Measurements from ENCODE around the gene PYGO2.
A peak's percentile ranks its signal among the peaks of the same experiment; 100 is the strongest.

The PYGO2 gene

DNA sequence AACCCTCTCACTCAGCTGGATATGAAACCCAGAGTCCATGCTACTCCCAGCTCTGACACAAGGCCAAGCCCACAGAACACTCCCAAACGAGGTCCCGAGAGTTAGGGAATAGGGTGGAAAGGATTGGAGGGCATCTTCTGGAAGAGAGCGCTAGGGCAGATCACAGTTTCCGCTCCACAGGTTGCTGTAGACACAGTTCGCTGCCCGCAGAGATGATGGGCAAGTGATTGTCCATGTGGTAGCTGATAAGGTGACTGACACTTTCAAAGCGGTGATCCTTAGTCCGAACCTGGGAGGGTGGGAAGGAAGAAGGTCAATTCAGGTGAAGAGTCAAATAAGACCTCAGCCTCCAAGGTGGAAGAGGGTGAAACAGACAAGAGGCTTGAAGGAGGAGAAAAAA lies 2.1 kb upstream of the PYGO2 start:
- no peak for DNase-seq

DNA sequence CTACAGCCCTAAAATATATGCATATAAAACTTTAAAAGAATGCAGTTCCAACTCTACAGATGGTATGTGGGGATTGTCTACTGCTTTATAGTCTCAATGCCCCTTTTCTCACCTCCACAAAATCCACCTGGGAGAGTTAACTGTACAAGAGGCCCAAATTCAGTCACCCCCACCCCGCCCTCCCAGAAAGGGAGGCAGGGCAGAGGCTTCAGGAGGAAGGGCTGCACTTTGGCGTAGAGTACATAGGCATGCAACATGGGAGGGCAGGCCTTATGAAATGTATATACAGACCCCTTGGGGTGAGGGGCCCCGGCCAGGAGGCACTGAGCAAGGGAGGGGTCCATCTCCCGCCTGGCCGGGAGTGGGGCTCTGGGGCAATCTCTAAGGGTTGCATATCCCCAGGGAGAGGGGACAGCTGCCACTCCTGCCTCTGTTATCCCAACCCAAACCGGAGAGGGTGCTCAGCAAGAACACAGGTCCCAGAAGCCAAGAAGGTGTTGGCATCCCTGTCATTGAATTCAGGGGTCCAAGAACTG lies 1.3 kb upstream of the PYGO2 start:
- DNase-seq: no peak

DNA sequence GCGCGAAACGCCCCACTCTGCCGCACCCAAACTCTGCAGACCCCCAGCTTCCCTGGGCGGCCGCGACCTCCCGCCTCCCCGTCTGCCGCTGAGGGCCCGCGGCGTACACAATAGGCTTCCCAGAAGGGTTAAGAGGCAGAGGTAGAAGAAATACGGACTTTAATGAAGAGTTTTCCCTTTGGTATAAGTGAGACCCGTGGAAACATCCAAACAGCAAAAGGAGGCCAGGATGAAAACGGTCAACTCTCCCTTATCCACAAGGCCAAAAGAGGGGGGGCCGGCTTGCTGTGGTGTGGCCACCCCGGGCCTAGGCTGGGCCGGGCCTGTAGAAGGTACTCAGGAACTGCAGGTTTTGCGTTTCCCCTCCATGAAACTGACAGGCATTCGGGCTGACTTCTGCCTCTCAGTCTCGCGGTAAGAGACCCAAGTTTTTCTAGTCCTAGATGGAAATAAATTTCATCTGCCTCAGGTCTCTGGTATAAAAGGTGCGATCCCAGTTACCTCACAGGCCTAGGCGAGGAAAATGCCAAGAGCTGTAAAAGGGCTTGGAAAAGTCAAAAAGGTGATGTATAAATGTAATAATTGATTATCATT lies 671 bp upstream of the PYGO2 start:
- peak in 7 of 51 donors; percentile 11 to 74 (median 51) for DNase-seq

DNA sequence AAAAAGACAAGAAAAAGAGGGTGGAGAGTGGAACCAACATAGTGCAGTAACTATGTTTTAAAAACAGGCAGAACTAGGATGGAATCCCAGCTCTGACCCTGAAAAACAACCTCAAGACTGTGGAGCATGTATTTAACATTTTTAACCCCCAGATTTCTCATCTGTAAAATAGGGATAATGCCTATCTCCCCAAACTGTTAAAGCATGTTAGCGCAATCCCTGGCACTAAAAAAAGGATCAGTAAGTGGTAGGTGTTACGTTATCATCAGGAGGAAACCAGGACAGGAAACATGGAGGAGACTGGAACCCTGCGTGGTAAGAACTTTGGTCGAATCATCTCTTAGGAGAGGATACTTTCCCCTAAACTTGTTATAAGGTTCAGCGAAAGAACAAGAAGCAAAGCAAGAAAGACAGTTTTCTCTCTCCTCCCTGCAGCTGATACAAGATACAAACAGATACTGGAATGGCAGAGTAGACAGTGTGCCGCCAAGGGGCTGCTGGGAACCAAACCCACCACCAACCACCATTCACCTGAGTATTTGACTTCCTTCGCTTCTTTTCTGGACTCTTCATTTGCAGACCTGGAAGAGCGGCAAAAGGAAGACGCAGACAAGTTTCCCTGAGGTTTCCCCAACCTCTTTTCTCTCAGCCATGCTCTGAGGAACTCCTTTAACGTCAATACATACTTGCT lies 991 bp downstream of the PYGO2 start:
- no peak for DNase-seq

DNA sequence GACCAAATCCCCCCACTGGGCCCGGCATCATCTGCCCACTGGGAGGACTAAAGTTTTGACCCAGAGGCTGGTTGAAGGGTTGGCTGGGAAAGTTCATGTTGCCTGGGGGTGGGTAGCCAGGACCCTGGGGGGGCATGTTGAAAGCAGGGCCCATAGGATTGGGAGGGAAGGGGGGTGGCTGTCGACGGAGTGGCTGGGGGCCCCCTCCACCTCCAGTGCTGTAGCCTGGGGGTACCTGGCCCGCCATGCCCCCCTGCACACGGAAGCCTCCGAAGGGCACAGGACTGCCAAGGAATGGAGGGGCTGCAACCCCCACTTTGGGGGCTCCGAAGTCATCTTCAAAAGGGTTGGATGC lies 2.2 kb downstream of the PYGO2 start:
- no peak for DNase-seq

DNA sequence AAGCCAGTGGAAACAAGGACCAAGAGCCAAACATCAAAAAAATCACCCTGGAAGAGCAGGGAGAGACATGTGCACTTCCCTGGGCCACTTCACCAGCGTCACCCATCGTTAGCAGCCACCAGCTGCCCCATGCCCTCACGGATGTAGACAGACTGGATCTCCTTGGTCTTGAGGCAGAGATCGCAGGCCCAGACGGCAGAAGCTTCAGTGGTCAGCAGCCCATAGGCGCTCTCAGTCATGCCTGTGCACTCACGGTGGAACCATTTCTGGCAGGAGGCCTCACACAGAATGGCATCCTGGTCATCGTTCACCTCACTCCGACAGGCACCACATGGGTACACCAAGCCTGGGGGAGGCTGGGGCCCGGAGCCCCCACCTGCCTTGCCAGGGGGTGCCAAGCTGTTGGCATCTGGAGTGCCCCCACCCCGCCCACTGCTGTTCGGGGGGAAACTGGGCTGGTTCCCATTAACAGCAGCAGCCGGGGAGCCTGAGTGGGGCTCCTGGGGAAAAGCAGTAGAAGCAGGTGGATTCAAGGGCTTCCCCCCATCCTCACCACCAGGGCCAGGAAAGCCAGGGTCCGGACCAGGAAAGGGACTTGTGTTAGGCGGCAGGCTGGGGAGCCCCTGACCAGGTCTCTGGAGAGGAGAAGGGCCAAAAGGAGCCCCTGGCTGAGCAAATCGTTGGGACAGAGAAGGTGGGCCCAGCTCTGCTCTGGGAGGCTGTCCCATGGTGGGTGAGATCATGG lies 2.7 kb downstream of the PYGO2 start:
- DNase-seq: no peak

DNA sequence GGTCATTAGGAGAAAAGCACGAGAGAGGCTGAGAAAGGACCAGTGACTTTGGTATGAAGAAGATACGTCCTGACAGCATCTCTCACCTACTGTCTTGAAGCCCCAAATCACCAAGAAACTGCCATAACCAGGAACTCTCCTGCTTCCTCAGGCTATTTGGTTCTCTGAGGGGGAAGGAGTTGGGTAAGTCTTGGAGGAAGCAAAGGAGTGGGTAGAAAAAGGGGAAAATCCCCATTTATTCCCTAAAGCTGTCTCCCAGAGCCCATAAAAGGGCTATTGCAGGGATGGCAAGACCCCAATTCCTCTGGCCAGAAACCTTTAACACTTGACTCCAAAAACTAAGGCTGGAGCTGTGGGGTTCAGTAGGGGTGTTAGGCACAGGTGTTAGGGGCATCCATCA lies 3.5 kb downstream of the PYGO2 start:
- DNase-seq: no peak

DNA sequence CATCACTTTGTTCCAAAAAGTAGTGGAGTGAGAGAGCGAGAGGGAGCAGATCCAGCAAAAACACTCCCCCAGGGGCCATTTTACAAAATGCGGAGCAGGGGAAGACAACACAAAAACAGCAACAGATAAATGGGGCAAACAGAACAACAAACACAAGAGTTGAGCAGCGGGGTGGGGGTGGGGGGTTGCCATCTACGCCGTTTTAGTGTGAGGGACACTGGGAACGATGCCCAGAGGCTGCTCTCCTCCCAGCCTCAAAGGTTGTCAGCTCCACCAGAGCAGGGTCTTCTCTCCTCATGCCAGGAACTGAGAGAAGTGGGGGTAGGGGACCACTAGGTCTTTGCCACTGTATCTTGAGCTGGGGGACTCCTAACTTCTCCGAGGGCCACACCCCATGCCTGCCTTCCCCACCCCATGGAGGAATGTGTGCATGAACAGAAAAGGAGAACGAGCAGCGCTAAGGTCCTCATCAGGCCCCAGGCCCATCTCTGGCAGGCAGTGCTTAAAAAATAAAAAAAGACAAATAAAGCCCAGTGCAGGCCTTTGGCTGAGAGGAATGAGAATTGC lies 4.4 kb downstream of the PYGO2 start:
- peak in 7 of 51 donors; percentile 17 to 40 (median 29) for DNase-seq

DNA sequence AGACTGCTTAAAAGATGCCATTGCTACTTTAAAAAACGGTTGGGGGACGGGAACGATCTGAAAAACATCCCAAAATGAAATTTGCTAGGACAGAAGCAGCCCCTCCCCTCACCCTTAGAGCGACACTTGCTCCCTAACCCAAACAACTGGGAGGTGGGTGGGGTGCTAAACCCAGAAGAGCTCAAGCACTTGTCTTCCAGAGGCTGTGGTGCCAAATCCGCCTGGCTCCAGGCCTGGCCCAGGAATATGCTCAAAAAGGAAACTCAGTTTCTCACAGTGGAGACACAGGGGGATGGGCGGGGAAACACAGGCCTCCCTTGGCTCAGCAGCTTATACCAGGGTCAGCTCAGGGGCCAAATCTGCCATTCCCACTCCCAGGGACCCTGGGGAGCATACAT lies 5.0 kb downstream of the PYGO2 start:
- peak in 30 of 51 donors; percentile 8 to 78 (median 40) for DNase-seq

DNA sequence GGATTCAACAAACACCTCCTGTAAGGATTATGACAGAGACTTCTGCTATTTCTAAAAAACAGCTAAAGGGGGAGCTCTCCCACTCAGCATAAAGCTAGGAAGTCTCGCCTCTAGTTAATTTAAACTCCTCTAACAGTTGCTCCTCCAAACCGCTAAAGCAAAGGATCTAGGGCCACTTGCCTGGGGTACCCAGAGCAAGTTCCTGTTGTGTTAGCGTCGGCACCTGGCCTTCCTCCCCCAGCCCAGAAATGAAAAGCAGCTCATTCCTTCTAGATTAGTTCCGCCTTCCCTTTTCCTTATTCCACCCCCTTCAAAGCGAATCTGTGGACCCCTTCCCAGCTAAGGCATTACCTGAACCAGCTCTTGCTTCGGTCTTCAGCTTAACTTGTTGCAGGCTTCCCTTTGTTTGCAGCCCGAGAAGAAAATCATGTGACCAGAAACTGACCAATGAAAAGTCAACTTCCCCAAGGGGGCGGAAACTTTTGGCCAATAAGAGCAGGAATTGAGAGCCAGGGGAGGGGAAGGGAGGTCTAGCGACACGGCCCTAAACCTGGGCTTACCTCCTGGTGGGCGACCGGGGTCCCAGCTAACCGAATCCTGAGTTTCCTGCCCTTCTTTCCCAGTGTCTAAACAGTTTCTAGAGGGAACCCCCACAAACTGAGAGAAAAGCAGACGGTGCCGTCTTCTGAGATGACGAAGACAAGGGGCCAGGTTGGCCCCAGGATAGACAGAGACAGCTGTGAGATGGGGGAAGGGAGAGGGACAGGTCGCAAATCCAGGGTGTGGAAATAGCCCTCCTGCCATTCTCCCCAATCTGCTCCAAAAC lies 5.7 kb downstream of the PYGO2 start, which contains the start of gene PBXIP1:
Gene PBXIP1, minus strand, starts transcription at position 382 of the 826 bp plus-strand sequence. CDS start 2,378 bp downstream, outside the sequence.
- DNase-seq: peak in 48 of 51 donors; percentile 18 to 93 (median 70)

DNA sequence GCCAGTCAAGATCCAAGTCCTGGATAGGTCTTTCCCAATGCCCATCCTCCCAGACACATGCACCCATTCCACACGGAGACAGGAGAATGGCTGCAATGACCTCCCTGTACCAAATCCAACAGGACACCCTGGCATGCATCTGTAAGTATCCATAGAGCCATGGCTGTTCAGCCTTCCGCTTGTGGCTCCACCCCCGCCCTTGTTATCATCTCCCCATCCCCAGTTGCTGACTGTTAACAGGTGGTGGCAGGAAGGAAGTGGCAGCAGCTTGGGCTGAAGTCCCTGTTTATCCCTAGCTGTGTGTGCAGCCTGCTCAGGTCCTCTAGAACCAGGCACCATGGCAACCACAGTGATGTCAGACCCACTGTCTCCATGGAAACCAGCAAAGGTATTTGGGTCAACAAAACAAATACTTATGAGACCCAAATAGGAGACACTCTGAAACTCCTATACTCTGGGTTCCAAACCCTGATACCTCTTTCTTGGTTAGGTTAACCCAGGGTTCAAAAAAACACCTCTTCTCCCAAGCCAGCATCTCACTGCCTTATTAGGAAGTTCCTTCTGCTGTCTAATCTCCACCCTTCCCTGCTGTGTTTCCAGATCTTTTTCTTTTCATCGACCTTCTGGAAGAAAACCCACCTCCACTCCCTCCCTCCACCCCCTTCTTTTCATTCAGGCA lies 6.4 kb downstream of the PYGO2 start:
- DNase-seq: peak in 37 of 51 donors; percentile 20 to 88 (median 57)

DNA sequence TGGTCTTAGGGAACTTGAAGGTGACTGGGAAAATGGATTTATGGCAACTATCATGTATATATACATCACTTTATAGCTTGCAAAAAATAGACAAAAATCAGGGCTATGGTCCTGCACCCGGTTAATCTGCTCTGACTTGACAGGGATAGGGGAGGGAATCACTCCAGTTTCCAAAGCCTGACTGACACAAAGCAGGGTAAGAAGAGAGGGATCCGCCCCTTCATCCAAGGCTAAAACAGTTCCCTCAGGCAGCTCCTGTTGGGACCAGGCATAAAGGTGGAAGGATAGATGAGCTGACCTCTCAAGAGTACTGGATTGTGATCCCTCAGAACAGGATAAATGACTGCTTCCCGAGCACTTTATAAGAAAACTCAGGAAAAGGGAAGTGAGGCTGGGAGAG lies 7.0 kb downstream of the PYGO2 start:
- no peak for DNase-seq

DNA sequence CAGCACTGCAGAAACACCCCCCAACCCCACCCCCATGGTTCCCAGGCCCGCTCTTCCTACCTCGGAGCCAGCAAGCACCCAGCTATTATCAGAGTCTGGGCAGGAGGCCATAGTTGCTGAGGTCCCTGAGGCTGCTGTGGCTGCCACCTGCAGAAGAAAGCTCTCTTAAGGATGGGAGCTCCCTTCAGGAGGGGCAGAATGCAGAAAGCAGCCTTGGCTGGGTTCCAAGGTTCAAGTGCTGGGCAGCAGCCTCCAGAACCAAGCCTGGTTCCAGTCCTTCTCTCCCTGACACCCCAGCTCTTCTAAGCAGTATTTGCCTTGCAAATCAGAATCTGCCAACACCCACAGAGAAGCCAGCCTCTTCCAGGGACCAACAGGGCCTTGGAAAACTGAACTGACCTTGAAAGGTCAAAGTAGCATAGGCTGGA lies 8.0 kb downstream of the PYGO2 start:
- DNase-seq: peak in 13 of 51 donors; percentile 12 to 55 (median 29)

DNA sequence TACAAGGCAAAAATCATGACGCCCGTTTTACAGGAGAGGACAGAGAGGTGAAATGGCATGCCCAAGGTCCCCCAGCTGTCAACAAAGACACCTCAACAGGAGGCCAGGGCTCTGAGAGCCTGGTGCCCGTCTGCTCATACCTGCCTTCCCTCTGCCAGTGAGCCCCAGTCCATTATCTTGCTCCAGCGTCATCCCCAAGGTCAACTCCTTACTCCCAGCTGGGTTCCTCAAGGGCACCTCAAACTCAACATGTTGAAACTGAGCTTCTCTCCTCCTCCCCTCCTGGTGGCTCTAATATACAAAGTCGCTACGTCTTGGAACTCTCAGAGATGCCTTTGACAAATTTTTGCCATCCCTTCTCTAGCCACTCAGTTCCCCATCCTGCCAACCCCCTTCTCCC lies 8.9 kb downstream of the PYGO2 start:
- no peak for DNase-seq

DNA sequence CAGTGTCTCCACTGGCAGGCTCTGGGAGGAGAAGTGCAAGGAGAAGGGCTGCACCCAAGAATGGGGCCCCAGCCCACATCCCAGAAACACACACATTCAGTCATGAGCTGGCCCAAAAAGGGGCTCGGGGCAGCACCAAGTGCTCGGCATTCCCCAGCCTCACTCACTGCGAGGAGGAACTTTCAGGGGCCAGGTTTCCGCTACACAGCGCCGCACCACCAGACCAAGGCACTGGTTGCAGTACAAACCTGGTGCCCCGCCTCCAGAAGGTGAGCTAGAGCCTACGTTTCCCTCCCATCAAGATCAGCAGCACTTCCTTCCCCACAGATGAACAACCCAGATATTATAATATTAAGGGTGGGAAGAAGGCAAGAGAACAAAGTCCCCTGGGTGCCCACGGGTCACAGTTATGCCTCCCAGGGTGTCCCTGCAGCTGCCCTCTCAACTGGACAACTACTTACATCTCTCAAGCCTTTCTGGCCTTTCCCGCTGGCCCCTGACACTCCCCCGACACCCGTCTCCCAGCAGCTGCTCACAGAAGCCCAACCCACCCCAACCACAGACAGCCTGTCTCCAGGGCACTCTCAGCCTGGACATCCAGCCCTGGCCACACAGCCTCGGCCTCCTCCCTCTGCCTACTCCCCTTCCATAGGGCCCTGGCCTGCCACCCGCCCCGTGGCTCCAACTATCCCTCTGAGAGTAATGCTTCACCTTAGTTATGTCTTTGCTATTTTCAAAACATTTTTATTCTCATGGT lies 9.5 kb downstream of the PYGO2 start:
- DNase-seq: peak in 1 of 51 donors; percentile 13

DNA sequence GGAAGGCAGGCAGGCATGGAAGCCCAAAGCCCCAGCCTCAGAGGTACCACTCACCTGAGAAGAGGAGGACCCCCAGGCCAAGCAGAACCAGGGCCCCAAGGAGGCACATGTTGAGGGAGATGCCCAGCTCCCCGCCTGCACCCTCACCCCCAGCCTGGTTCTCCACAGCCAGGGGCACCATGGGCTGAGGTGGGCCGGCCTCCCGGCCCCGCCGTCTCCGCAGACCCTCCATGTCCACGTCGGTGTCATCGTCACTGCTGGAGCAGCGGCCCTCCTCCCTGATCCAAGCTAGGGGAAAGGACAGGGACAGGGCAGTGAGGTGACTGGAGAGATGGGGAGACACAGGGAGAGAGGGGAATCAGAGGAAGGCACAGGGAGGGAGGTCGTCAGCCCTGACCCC lies 13.5 kb downstream of the PYGO2 start:
- DNase-seq: no peak

DNA sequence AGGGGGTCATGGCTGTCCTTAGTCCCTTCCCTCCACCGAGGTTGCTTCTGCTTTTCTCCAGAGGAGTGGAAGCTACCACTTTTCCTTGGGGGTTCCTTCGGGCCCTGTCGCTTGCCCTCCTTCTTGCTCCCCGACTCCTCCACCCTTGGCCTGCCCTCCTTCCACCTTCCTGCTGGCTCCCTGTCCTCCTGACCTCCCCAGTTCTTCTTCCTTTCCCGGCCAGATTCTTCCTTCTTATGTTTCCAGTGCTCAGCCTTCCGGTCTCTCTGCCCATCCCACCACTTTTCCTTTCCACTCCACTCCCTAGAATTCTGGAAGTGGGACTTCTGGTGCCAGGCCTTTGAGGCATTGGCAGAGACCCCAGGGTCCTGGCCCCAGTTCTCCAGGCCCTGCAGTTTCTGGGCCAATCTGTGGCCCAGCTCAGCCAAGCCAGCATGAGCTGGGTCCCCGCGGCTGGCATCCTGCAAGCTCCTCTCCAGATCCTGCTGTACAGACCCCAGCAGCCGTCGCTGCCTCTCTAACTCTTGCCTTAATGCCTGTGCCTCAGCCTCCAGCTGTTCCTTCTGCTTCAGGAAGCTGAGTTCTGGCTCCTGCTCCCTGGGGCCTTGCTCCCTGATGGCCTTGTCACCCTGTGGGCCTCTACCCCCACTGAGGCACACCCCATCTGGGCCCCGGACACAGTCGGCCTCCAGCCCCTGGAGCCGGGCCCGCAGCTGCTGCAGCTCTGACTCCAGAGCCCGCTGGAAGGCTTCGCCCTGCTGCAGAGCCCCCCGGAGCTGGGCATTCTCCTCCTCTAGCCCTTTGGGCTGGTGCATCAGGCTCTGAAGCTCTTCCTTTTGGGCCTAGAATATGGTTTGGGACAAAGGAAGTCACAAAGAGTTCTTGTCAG lies 15.4 kb downstream of the PYGO2 start:
- peak in 18 of 51 donors; percentile 9 to 58 (median 32) for DNase-seq

DNA sequence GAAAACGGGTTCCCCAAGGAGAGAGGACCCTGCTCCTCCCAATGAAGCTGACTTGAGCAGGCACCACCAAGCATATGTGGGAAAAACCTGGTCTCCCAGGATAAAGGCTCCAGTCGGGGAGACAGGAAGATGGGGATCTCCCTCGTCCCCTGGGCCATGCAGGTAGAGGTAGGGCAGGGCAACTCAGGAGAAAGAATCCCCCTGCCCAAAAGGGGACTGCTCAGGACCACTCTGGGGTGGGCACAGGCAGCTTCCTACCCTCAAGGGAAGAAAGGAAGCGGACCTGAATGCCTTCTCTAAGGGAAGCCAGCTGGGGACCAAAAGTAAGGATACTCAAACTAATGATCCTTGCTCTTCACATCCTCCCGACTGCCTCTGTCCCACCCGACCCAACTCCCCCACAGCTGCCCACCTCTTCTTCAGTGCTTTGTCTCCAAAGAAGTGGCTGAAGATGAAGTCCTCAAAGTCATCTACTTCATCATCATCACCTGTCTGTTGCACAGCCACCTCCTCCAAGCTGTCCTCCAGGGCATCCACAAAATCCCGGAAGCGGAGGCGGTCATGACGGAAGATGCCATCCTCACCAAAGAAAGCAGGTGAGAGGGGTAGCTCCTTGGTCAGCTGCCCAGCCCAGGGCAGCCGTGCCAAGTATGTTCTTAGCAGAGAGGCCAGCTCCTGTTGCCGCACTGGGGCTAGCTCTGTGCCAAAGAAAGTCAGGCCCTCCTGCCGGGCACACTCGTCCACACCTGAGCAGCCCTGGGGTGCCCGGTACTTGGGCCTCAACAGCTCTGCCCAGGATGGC lies 16.2 kb downstream of the PYGO2 start:
- DNase-seq: no peak
